SHP77 (cell line): ENCODE data around the gene NBEAL2.

Experiments
- DNase-seq, 2 experiments: peaks; one replicate each; lab custom pipeline; 2025; lab: John Stamatoyannopoulos, UW

Gene NBEAL2

GRCh38 chr3:46946416-46946815 lies 33.0 kb upstream of the NBEAL2 start:
- DNase-seq = no peak

- no peak for DNase-seq
Observed at GRCh38 chr3:46946856-46947545, 32.5 kb upstream of the NBEAL2 start.

DNA sequence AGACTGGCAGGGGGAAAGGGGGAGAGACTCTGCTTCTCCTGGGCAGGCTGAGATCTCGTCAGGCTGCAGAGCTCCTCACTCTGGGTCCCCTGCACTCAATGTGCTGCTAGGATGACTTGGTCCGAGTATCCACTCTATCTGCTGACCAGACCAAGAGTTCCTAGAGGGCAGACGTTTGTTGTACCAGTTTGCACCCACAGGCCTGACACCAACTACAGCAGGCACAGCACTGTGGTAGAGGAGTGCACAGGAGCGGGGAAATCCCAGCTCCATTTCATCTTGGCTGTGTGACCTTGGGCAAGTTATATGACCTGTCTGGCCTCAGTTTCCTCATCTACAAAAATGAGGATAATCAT lies 31.9 kb upstream of the NBEAL2 start:
- no peak for DNase-seq

DNA sequence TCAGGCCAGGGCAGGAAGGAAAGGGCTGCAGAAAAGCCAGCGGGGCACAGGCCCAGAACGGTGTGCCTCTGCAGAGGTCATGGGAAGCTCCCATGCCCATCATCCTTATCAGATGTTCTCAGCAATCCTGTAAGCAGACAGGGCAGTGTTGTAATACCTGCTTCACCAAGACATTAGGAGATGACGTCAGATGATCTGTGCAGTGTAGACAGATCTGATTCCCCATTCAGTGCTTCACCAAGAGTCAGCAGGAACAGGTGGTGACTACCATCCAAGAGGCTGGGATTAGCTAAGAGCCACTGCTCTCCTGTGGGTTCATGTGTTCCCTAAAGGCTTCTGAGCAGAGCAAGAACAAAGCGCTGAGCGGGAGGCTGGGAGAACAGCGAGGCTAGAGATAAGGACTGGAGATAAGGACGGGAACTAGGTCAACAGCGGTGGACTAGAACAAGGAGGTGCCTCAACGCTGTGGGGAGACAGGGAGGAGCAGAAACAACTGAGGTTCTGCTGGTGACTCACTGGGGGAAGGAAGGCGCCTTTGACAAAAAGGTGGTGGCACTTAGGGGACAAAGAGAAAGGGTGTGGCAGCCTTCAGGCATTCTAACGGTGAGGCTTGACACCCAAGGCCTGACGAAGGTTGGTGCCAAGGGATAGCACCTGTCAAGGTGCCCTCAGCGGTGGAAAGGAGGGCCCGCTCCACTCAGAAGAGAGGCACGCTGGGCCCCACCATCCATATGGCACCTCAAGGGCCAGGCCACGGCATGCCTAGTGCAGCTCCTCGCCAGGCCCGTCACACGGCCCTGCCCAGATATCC lies 31.3 kb upstream of the NBEAL2 start:
- peak in 1 of 2 experiments; percentile 39 for DNase-seq

GRCh38 chr3:46948830-46949671 lies 30.4 kb upstream of the NBEAL2 start:
- no peak for DNase-seq

DNA sequence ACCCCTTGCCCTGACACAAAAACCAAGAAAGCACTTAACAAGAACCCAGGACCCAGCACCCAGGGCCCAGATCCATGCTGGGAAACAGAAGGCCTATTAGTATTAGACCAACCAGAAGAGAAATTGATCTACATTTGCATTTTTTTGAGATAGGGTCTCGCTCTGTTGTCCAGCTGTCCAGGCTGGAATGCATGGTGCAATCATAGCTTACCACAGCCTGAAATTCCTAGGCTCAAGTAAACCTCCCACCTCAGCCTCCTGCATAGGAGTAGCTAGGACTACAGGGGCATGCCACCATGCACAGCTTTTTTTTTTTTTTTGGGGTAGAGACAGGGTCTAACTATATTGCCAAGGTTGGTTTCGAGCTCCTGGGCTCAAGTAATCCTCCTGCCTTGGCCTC lies 29.3 kb upstream of the NBEAL2 start:
- no peak for DNase-seq

GRCh38 chr3:46950650-46951241 lies 28.7 kb upstream of the NBEAL2 start:
- DNase-seq = no peak

DNA sequence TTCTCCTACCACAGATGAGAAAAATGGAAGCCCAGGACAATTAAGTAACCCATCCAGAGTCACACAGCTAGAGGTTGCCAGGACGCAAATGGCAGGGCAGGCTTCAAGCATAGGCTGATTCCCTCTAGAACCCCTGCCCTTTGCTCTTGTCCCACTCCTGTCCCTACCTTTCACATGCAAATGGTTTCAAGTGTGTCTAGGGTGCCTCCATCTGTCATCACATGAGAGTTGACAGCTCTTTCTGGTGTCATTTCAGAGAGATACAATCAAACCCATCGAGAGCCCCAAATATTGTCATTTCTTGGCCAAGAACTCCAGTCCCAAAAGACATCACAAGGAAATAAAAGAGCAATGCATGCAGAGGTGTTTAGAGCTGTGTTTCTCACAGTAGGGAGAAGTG lies 26.7 kb upstream of the NBEAL2 start:
- DNase-seq = no peak

- no peak for DNase-seq
Observed at GRCh38 chr3:46953234-46954010, 26.0 kb upstream of the NBEAL2 start.

GRCh38 chr3:46954178-46954577 lies 25.3 kb upstream of the NBEAL2 start:
- DNase-seq = no peak

GRCh38 chr3:46955157-46955556 lies 24.3 kb upstream of the NBEAL2 start:
- no peak for DNase-seq

GRCh38 chr3:46955801-46956259 lies 23.6 kb upstream of the NBEAL2 start:
- DNase-seq = no peak

DNA sequence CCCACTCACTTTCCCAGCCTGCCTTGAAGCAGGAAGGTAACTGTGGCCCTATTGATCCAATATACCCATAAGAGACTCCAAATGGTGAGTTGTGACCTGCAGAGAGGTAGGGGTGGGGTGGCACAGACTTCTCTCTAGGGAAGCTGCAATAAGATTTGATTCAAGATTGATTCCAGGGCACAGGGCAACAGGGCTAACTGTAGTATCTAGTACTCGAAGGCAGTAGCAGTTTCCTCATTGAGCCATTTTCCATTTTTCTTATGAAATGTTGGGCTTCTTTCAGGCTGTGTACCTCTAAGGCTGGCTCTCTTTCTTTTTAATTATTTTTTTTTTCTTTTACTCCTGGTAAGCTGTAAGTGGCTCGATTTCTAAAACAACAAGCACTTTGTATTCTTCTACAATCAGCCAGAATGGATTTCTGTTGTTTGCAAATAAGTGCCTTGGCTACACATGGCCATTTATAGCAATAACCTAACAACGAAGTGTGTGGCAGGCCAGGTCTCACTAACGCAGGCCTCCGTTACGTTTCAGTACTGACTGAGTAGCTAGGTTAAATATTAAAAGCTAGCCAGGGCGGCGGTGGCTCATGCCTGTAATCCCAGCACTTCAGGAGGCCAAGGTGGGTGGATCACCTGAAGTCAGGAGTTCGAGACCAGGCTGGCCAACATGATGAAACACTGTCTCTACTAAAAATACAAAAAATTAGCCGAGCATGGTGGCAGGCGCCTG lies 22.2 kb upstream of the NBEAL2 start:
- no peak for DNase-seq

GRCh38 chr3:46958467-46959160 lies 20.9 kb upstream of the NBEAL2 start:
- no peak for DNase-seq

- DNase-seq = no peak
Observed at GRCh38 chr3:46959161-46959511, 20.3 kb upstream of the NBEAL2 start.

DNA sequence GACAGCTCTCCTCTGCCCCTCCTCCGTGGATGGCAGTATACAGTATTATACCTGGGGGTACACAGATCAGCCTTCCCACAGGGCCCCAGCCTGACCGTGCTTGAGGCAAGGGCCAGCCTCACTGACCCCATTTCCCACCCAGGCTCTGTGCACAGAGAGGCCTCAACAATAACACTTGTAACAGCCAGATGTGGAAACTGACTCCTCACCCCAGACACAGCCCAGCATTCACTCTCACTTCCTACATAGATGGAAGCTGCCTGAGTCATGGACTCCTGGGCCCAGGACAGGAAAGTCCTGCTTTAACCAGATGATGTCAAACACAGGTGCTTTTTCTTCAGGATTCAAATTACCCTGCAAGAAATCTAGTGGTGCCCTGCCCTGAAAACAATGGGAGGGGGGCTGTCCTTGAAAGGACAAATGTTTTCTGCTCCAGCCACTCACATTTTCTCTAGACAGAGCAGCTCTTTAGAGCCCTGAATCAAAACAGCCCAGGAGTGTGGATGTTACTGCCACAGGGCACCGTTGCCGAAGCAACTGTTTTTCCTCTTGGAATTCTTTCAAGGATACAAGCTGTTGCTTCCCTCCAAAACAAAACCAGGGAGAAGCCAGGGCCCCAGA lies 19.3 kb upstream of the NBEAL2 start:
- no peak for DNase-seq

DNA sequence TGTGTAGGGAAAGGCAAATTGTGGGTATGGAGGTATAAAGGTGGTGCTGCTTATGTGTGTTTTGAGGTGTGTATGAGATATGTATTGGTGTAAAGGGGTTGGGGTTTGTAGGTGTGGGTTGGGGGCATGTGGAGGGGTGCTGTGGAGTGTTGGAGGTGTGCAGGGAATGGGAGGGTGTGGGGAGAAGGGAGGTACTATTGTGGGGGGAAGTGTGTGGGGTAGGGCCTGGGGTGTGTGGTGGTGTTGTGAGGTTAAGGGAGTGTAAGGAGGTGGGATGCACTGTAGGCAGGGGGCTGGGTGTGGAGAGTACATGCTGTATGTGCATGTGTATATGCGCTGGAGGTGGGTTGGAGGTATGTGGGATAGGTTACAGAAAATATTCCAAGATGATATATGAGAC lies 18.6 kb upstream of the NBEAL2 start:
- no peak for DNase-seq

- DNase-seq = no peak
Observed at GRCh38 chr3:46962427-46962826, 17.0 kb upstream of the NBEAL2 start.

- no peak for DNase-seq
Observed at GRCh38 chr3:46962990-46963389, 16.5 kb upstream of the NBEAL2 start.
